DLD1 (cell line): ENCODE measurements around the gene FAM133A.

Source experiments
- in situ Hi-C: cut with HindIII; loops from 2 replicates; pipeline ENCODE4 v1.10.0; 2017; ENCODE audit warnings: low sequenced_read_pairs

FAM133A gene

GRCh38 chrX:93673869-93674271 is at the start of gene FAM133A:
FAM133A (plus strand) TSS chrX:93674206; CDS start chrX:93709420, 35,214 bp downstream.
- in situ Hi-C loops = no loop called here

GRCh38 chrX:93637591-93637990 is 36.4 kb upstream of the FAM133A start:
- in situ Hi-C loops = no loop called here

- in situ Hi-C loops = no loop called here
These were observed 24.6 kb upstream of the FAM133A start for GRCh38 chrX:93649381-93649780.

DNA sequence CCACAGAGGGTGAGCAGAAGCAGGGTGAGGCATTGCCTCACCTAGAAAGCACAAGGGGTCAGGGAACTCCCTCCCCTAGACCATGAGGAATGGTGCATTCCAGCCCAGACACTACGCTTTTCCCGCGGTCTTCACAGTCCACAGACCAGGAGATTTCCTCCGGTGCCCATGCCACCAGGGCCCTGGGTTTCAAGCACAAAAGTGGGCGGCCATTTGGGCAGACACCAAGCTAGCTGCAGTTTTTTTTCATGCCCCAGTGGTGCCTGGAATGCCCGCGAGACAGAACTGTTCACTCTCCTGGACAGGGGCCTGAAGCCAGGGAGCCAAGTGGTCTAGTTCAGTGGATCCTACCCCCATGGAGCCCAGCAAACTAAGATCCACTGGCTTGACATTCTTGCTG is 13.4 kb upstream of the FAM133A start:
- in situ Hi-C loops = no loop called here

GRCh38 chrX:93673056-93673868 is 744 bp upstream of the FAM133A start, which contains the start of gene NAP1L3:
NAP1L3 (minus strand) TSS chrX:93673578; CDS start chrX:93673304, 274 bp downstream.
- in situ Hi-C loops = no loop called here

GRCh38 chrX:93695981-93696380 is 22.0 kb downstream of the FAM133A start:
- in situ Hi-C loops = no loop called here

- in situ Hi-C loops = no loop called here
These were observed 29.7 kb downstream of the FAM133A start for GRCh38 chrX:93703701-93704100.

GRCh38 chrX:93711076-93711475 is 37.1 kb downstream of the FAM133A start:
- in situ Hi-C loops = no loop called here

- in situ Hi-C loops = no loop called here
These were observed 67.8 kb downstream of the FAM133A start for GRCh38 chrX:93741811-93742210.

DNA sequence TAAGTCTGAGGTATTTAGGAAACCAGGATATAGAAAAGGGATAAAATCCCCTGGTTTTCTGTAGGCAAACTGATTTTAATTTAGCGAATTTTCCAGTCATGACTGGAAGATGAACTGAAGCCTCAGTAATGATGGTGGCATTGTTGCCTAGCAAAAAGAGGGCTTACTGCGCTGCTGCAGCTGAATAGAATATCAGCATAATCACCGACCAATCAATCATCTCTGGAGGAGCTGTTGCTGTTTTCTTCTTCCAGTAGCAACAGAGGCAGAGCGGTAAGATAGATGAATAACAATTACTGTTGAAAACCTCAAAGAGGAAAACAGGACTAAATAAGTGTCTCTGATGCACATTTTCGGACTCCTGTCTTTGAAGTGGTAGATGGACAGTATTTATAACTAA is 86.2 kb downstream of the FAM133A start:
- in situ Hi-C loops = no loop called here
